Cardiac fibroblast (primary cell): ENCODE data around the gene FICD.

Experiments
- DNase-seq, 2 donors: peaks; one replicate each; pipeline versions ENCODE4 v3.0.0 to v3.0.0-alpha.2; 2010; ENCODE audit warnings: low read depth in 2 of 2
- H3K4me3 ChIP-seq, 2 donors: replicated peaks in 1 of 2; 1 replicate in 1 of 2; 2 replicates in 1 of 2; pipeline ENCODE4 v1.5.1; 2011; ENCODE audit warnings: low read depth in 2 of 2, low read length in 2 of 2, mild to moderate bottlenecking in 2 of 2, moderate library complexity in 1 of 2
- CTCF ChIP-seq: IDR thresholded peaks from one replicate; pipeline ENCODE4 v1.5.1; 2011; ENCODE audit warnings: low read depth, mild to moderate bottlenecking, low read length, inconsistent platforms

The FICD gene

GRCh38 chr12:108566452-108566851 lies 51.4 kb downstream of the FICD start:
- DNase-seq = no peak
- TF ChIP-seq CTCF = no peak
- no peak overlapping the region for H3K4me3 ChIP-seq

- TF ChIP-seq CTCF = no peak
- H3K4me3 ChIP-seq = no peak overlapping the region
- DNase-seq = peak in 1 of 2 donors; percentile 14
These were observed 52.6 kb downstream of the FICD start for GRCh38 chr12:108567406-108568337.

- DNase-seq = no peak
- TF ChIP-seq CTCF = no peak
- H3K4me3 ChIP-seq = no peak overlapping the region
These were observed 53.5 kb downstream of the FICD start for GRCh38 chr12:108568338-108569154.
